ENCODE data around the gene C2orf92. TPM values are rescaled to one million over a fixed set of nuclear protein-coding genes. Genes with fewer than 3 reads are reported as not detected.

The C2orf92 gene
- polyA plus RNA-seq, 2 of the 4 experiments (the other 2 are of a cell fraction) = 1.1 to 2.7 TPM

DNA sequence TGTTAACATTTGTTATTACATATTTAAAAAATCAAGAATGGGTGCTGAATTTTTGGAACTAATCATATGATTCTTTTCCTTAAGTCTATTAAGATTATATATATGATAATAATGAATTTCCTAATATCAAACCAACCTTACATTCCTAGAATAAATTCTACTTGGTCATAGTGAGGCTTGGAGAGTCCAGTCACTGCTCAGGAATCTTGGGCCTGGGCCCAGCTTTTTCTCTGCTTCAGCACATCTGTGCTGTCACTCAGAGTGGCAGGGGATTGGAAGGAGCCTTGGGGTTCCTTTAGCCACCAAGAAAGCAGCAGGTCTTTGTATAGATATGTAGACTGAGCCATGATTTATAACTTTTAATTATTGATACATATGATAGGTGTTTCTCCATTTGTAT lies 24.0 kb downstream of the C2orf92 start:
- Histone ChIP-seq H3K4me1 (no peaks in the 10 kb centered on the region), H3K27ac (no peak overlapping the region), H3K4me3 (no peak overlapping the region), H3K9me3 (peaks cover 9% of the 10 kb centered on the region; the same call in 1 of the 3 replicates), H3K4me2 (no peak overlapping the region)
- FAIRE-seq (no peak), ATAC-seq (no peak), DNase-seq (ENCODE audit: low read depth in 1 of 2, low spot score in 1 of 2) (no peak)
- CTCF ChIA-PET = interaction anchor here (0.6 kb wide), 1 partner anchor 103 kb away, joined by 3 read pairs; no protein-coding TSS in a partner anchor
- POLR2A ChIA-PET = no interaction called here
- TF ChIP-seq, protein P1, sequence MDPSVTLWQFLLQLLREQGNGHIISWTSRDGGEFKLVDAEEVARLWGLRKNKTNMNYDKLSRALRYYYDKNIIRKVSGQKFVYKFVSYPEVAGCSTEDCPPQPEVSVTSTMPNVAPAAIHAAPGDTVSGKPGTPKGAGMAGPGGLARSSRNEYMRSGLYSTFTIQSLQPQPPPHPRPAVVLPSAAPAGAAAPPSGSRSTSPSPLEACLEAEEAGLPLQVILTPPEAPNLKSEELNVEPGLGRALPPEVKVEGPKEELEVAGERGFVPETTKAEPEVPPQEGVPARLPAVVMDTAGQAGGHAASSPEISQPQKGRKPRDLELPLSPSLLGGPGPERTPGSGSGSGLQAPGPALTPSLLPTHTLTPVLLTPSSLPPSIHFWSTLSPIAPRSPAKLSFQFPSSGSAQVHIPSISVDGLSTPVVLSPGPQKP (IDR thresholded peaks at IDR 0.05; ENCODE audit: low read depth, low read length) = no peak
- no peak for TF ChIP-seq NR3C1 (IDR thresholded peaks at IDR 0.05)
- TF ChIP-seq HOXB5 (CRISPR knock-in tag; IDR thresholded peaks at IDR 0.05) = no peak
- TF ChIP-seq POLR2A (IDR thresholded peaks at IDR 0.05; ENCODE audit: low read length) = no peak
- no peak for TF ChIP-seq POLR2AphosphoS2 (conservative IDR thresholded peaks at IDR 0.05; ENCODE audit: low read length)
- TF ChIP-seq RCOR1 (IDR thresholded peaks at IDR 0.05; ENCODE audit: low read depth, low read length) = no peak
- no peak for TF ChIP-seq CHD4 (IDR thresholded peaks at IDR 0.05; ENCODE audit: borderline replicate concordance)
- TF ChIP-seq EP300 (IDR thresholded peaks at IDR 0.05) = no peak
- TF ChIP-seq ZSCAN20 (CRISPR knock-in tag; IDR thresholded peaks at IDR 0.05) = no peak
- no peak for TF ChIP-seq CBX2 (IDR thresholded peaks at IDR 0.05; ENCODE audit: borderline replicate concordance, low read depth)
- TF ChIP-seq HDAC2 (IDR thresholded peaks at IDR 0.05) = no peak
- no peak for TF ChIP-seq CEBPB (IDR thresholded peaks at IDR 0.05)
- TF ChIP-seq ZNF302 (CRISPR knock-in tag; IDR thresholded peaks at IDR 0.05) = no peak
- TF ChIP-seq PHF8 (IDR thresholded peaks at IDR 0.05; ENCODE audit: borderline replicate concordance, low read depth) = no peak
- TF ChIP-seq, protein P2, sequence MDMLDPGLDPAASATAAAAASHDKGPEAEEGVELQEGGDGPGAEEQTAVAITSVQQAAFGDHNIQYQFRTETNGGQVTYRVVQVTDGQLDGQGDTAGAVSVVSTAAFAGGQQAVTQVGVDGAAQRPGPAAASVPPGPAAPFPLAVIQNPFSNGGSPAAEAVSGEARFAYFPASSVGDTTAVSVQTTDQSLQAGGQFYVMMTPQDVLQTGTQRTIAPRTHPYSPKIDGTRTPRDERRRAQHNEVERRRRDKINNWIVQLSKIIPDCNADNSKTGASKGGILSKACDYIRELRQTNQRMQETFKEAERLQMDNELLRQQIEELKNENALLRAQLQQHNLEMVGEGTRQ (IDR thresholded peaks at IDR 0.05) = no peak
- TF ChIP-seq FOSB (CRISPR knock-in tag; IDR thresholded peaks at IDR 0.05) = no peak

DNA sequence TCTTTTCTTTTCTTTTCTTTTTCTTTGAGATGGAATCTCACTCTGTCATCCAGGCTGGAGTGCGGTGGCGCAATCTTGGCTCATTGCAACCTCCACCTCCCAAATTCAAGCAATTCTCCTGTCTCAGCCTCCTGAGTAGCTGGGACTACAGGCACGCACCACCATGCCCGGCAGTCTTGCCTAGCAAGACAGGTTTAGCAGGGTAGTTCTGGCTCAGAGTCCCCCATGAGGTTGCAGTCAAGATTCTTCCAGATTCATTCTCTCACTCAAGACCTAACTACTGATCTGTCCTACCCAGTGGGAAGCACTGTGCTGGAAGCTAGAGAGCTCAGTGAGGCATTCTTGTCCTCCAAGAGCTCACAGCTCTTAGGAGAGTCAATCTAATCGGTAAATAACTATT lies 26.2 kb downstream of the C2orf92 start:
- no peak overlapping the region for H3K4me2 ChIP-seq
- TF ChIP-seq KDM1A (IDR thresholded peaks at IDR 0.05; ENCODE audit: low read depth) = no peak
- TF ChIP-seq EP300 (IDR thresholded peaks at IDR 0.05) = no peak
- TF ChIP-seq HOXB13 (CRISPR knock-in tag; IDR thresholded peaks at IDR 0.05; ENCODE audit: low read depth) = no peak
- no peak for TF ChIP-seq RAD21 (conservative IDR thresholded peaks at IDR 0.05 in 1 of 2, IDR thresholded peaks at IDR 0.05 in 1 of 2)
- 62% methylated on average over 5 of the region's 5 CpGs for WGBS (ENCODE audit: missing lambda C conversion rate)
- H3K4me1 ChIP-seq = no peaks in the 10 kb centered on the region
- ATAC-seq (no peak), DNase-seq (ENCODE audit: low read depth in 1 of 2, low spot score in 1 of 2) (no peak), FAIRE-seq (no peak)
- H3K9me3 ChIP-seq = peaks cover 9% of the 10 kb centered on the region; the same call in 1 of the 3 replicates
- POLR2A ChIA-PET = no interaction called here
- H3K27ac ChIP-seq = no peak overlapping the region
- CTCF ChIA-PET = interaction anchor here (1.4 to 8.6 kb wide), 9 partner anchors 9 to 1631 kb away, joined by 3 to 133 read pairs (median 13); partner anchors contain the start of genes ACTR1B and COX5B
- H3K4me3 ChIP-seq = no peak overlapping the region

DNA sequence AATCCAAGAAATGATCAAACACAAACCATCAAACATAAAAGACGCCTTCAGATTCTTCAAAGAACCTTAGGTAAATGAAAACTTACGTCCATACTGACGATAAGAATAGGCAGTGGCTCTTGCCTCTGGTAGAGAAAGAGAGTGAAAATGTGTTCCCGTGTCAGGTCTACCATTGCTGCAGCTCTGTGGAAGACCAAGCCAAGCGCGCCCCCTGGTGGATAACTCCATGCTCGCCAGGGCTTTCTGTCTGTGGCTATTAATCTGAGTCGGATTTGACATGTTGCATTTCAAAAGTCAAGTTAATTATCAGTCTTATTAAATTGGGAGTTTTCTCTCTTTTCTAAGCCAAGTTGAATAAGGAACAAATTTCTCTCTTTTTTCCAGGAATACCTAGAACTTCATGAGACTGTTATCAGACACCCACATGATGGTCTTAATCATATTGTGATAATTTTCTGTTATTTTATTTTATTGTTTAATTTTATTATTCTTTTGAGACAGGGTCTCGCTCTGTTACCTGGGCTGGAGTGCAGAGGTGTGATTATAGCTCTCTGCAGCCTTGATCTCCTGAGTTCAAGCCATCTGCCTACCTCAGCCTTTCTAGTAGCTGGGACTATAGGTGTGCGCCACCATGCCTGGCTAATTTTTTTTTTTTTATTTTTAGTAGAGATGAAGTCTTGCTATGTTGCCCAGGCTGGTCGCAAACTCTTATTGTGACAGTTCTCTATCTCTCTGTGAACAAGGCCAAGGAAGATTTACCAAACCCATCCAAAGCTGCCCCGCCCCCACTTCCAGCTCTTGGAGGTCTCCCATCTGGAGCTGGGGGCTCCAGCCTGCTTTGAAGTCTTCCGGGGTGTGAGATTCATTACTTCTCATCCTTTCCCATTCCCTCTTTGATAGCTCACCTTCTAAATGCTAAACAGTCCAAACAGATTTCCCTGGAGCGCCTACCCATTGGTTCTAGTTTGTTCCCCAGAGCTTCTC lies 28.0 kb downstream of the C2orf92 start:
- H3K4me1 ChIP-seq = no peaks in the 10 kb centered on the region
- ChIA-PET POLR2A (interaction anchor here (0.6 to 3.0 kb wide), 3 partner anchors 33 to 755 kb away, joined by 3 to 16 read pairs (median 3); no protein-coding TSS in a partner anchor), CTCF (interaction anchor here (0.6 to 8.6 kb wide), 26 partner anchors 7 to 1632 kb away, joined by 3 to 133 read pairs (median 5); partner anchors contain the start of genes ACTR1B, C2orf92, COX5B and ZAP70)
- 19% methylated on average over 14 of the region's 14 CpGs for WGBS (ENCODE audit: missing lambda C conversion rate)
- H3K4me2 ChIP-seq = peak overlapping the region; percentile 52
- H3K27ac ChIP-seq = no peak overlapping the region
- H3K4me3 ChIP-seq = no peak overlapping the region
- DNase-seq (ENCODE audit: low read depth in 1 of 2, low spot score in 1 of 2) = peak; percentile 63 to 79
- no peak for FAIRE-seq
- peak; percentile 85 to 92; a peak in 5 of 6 replicates for ATAC-seq
- peaks cover 9% of the 10 kb centered on the region; the same call in 1 of the 3 replicates for H3K9me3 ChIP-seq
- peak; percentile 100 for TF ChIP-seq SMC3 (IDR thresholded peaks at IDR 0.05)
- peak; percentile 99 for TF ChIP-seq RAD21 (conservative IDR thresholded peaks at IDR 0.05 in 1 of 2, IDR thresholded peaks at IDR 0.05 in 1 of 2)
- TF ChIP-seq, protein P3, sequence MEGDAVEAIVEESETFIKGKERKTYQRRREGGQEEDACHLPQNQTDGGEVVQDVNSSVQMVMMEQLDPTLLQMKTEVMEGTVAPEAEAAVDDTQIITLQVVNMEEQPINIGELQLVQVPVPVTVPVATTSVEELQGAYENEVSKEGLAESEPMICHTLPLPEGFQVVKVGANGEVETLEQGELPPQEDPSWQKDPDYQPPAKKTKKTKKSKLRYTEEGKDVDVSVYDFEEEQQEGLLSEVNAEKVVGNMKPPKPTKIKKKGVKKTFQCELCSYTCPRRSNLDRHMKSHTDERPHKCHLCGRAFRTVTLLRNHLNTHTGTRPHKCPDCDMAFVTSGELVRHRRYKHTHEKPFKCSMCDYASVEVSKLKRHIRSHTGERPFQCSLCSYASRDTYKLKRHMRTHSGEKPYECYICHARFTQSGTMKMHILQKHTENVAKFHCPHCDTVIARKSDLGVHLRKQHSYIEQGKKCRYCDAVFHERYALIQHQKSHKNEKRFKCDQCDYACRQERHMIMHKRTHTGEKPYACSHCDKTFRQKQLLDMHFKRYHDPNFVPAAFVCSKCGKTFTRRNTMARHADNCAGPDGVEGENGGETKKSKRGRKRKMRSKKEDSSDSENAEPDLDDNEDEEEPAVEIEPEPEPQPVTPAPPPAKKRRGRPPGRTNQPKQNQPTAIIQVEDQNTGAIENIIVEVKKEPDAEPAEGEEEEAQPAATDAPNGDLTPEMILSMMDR (IDR thresholded peaks at IDR 0.05) = peak; percentile 95
- TF ChIP-seq, protein P4, sequence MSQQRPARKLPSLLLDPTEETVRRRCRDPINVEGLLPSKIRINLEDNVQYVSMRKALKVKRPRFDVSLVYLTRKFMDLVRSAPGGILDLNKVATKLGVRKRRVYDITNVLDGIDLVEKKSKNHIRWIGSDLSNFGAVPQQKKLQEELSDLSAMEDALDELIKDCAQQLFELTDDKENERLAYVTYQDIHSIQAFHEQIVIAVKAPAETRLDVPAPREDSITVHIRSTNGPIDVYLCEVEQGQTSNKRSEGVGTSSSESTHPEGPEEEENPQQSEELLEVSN (IDR thresholded peaks at IDR 0.05; ENCODE audit: borderline replicate concordance, low read depth) = no peak
- TF ChIP-seq, protein P2 (IDR thresholded peaks at IDR 0.05) = no peak
- TF ChIP-seq, protein P1 (IDR thresholded peaks at IDR 0.05; ENCODE audit: low read depth, low read length) = no peak
- no peak for TF ChIP-seq EP300 (IDR thresholded peaks at IDR 0.05)
- TF ChIP-seq ZSCAN20 (CRISPR knock-in tag; IDR thresholded peaks at IDR 0.05) = no peak
- TF ChIP-seq CEBPB (IDR thresholded peaks at IDR 0.05) = 0 out of 4 replicates have a peak, but pooled peaks of 1 of the 2 experiments have one; percentile 9
- TF ChIP-seq KDM5A (IDR thresholded peaks at IDR 0.05) = no peak
- TF ChIP-seq, protein P5, sequence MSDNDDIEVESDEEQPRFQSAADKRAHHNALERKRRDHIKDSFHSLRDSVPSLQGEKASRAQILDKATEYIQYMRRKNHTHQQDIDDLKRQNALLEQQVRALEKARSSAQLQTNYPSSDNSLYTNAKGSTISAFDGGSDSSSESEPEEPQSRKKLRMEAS (IDR thresholded peaks at IDR 0.05) = peak; percentile 36; the same call in 1 of the 2 replicates
